ENCODE data around the gene HMGCS1. TPM values are rescaled to one million over a fixed set of nuclear protein-coding genes. Genes with fewer than 3 reads are reported as not detected.
"Not testable (repeated sequence)": the region's sequence is repeated elsewhere in the genome, so short reads cannot be mapped to it uniquely, and the experiment has no call there.

The HMGCS1 gene
- total RNA-seq, 2 donors from 2014 or later = 142 to 176 TPM

DNA sequence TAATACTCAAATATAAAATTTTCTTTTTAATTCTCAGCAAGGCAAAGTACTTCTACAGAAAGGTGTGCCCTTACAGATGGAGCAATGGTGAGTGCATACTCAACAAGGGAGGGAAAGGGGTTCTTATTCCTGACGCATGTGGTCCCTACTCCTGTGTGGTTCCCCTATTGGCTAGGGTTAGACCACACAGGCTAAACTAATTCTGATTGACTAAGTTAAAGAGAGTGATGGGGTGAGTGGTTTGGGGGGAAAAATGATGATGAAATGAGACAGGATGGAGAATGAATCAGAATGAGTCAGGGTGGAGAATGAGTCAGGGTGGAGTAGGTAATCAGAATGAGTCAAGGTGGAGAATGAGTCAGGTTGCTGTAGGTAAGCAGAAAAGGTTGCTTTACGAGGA is 22.9 kb upstream of the HMGCS1 start:
- no peak overlapping the region for H3K27ac ChIP-seq (ENCODE audit: low read depth, low read length)
- H3K27me3 Mint-ChIP-seq (ENCODE audit: insufficient read depth) = peaks cover 12% of the 10 kb centered on the region
- DNase-seq = no peak
- H3K4me3 Mint-ChIP-seq = no peak overlapping the region
- H3K4me1 Mint-ChIP-seq = peaks cover 2% of the 10 kb centered on the region
- TF ChIP-seq, protein P1, sequence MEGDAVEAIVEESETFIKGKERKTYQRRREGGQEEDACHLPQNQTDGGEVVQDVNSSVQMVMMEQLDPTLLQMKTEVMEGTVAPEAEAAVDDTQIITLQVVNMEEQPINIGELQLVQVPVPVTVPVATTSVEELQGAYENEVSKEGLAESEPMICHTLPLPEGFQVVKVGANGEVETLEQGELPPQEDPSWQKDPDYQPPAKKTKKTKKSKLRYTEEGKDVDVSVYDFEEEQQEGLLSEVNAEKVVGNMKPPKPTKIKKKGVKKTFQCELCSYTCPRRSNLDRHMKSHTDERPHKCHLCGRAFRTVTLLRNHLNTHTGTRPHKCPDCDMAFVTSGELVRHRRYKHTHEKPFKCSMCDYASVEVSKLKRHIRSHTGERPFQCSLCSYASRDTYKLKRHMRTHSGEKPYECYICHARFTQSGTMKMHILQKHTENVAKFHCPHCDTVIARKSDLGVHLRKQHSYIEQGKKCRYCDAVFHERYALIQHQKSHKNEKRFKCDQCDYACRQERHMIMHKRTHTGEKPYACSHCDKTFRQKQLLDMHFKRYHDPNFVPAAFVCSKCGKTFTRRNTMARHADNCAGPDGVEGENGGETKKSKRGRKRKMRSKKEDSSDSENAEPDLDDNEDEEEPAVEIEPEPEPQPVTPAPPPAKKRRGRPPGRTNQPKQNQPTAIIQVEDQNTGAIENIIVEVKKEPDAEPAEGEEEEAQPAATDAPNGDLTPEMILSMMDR (conservative IDR thresholded peaks at IDR 0.05) = no peak
- H3K27ac Mint-ChIP-seq = no peak overlapping the region
- 91% methylated on average over 2 of the region's 2 CpGs; no CpG with 5 or more reads in 1 of the 2 experiments for WGBS, 2 experiments (ENCODE audit: insufficient coverage in 1 of 2, insufficient read length in 1 of 2)
- H3K4me3 ChIP-seq (ENCODE audit: low read length) = no peak overlapping the region
- H3K9me3 Mint-ChIP-seq = peaks cover 50% of the 10 kb centered on the region
- no peak overlapping the region for H3K9ac ChIP-seq (ENCODE audit: extremely low read depth, low read length, poor library complexity, severe bottlenecking)
- peaks cover 5% of the 10 kb centered on the region for H3K36me3 Mint-ChIP-seq (ENCODE audit: low read depth)
- no peaks in the 10 kb centered on the region for H3K4me1 ChIP-seq (ENCODE audit: control insufficient read depth, insufficient read depth, low read length)
- no peaks in the 10 kb centered on the region for H3K36me3 ChIP-seq (ENCODE audit: control insufficient read depth, insufficient read depth, low read length)
- H3K9me3 ChIP-seq (ENCODE audit: control insufficient read depth, low read length) = peaks cover 49% of the 10 kb centered on the region
- no peaks in the 10 kb centered on the region for H3K27me3 ChIP-seq (ENCODE audit: control insufficient read depth, insufficient read depth, low read length, poor library complexity, severe bottlenecking)

DNA sequence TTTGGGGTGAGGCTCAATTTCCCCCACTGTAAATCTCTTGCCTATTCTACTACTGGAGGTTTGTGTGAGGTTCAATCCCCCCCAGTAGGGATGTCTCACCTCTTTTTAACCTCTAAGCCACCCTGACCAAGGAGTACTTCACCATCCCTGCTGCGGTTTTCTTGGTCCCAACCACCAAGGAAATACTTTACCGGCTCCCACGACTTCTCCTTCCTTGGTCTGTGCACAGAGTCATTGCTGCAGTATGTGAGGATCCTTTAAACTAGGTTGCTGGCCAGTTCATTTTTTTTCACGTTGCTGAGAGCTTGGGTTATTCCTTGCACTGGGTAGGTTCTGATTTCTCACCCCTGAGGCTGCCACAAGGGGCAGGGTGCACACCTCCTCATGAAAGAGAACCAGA is 22.5 kb upstream of the HMGCS1 start:
- no peak for DNase-seq
- H3K9me3 Mint-ChIP-seq = peaks cover 45% of the 10 kb centered on the region
- peaks cover 2% of the 10 kb centered on the region for H3K4me1 Mint-ChIP-seq
- Histone ChIP-seq H3K9me3 (ENCODE audit: control insufficient read depth, low read length) (peaks cover 47% of the 10 kb centered on the region), H3K4me1 (ENCODE audit: control insufficient read depth, insufficient read depth, low read length) (no peaks in the 10 kb centered on the region), H3K4me3 (ENCODE audit: low read length) (no peak overlapping the region), H3K36me3 (ENCODE audit: control insufficient read depth, insufficient read depth, low read length) (no peaks in the 10 kb centered on the region), H3K9ac (ENCODE audit: extremely low read depth, low read length, poor library complexity, severe bottlenecking) (no peak overlapping the region), H3K27me3 (ENCODE audit: control insufficient read depth, insufficient read depth, low read length, poor library complexity, severe bottlenecking) (no peaks in the 10 kb centered on the region), H3K27ac (ENCODE audit: low read depth, low read length) (no peak overlapping the region)
- peaks cover 5% of the 10 kb centered on the region for H3K36me3 Mint-ChIP-seq (ENCODE audit: low read depth)
- H3K27ac Mint-ChIP-seq = no peak overlapping the region
- TF ChIP-seq, protein P1 (conservative IDR thresholded peaks at IDR 0.05) = no peak
- 88 to 91% methylated on average over 4 of the region's 4 CpGs for WGBS, 2 experiments (ENCODE audit: insufficient coverage in 1 of 2, insufficient read length in 1 of 2)
- no peak overlapping the region for H3K4me3 Mint-ChIP-seq
- H3K27me3 Mint-ChIP-seq (ENCODE audit: insufficient read depth) = peaks cover 12% of the 10 kb centered on the region

DNA sequence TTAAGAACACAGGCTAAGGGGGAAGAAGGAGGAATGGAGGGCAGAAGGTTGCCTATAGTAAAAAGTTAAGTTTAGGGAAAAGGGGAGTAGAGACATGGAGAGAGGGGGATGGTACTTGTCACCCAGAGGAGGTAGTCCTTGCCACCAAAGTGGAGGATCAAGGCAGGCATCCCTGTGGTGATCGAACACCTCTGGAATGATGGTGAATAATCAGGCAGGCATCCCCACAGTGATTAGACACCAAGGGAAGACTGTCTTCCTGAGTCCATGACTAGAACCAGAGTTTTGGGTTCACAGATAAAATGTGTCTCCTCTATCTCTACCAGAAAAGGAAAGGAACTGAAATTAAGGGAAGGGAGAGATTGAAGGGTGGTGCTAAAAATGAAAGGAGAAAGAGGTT is 19.2 kb upstream of the HMGCS1 start:
- no peaks in the 10 kb centered on the region for H3K27me3 ChIP-seq (ENCODE audit: control insufficient read depth, insufficient read depth, low read length, poor library complexity, severe bottlenecking)
- DNase-seq = no peak
- H3K4me1 ChIP-seq (ENCODE audit: control insufficient read depth, insufficient read depth, low read length) = no peaks in the 10 kb centered on the region
- 89 to 100% methylated on average over 1 of the region's 1 CpG for WGBS, 2 experiments (ENCODE audit: insufficient coverage in 1 of 2, insufficient read length in 1 of 2)
- peaks cover 2% of the 10 kb centered on the region for H3K4me1 Mint-ChIP-seq
- peaks cover 5% of the 10 kb centered on the region for H3K36me3 Mint-ChIP-seq (ENCODE audit: low read depth)
- H3K9me3 Mint-ChIP-seq = peaks cover 35% of the 10 kb centered on the region
- H3K27ac ChIP-seq (ENCODE audit: low read depth, low read length) = no peak overlapping the region
- peaks cover 13% of the 10 kb centered on the region for H3K27me3 Mint-ChIP-seq (ENCODE audit: insufficient read depth)
- H3K9me3 ChIP-seq (ENCODE audit: control insufficient read depth, low read length) = peaks cover 52% of the 10 kb centered on the region
- H3K9ac ChIP-seq (ENCODE audit: extremely low read depth, low read length, poor library complexity, severe bottlenecking) = no peak overlapping the region
- TF ChIP-seq, protein P1 (conservative IDR thresholded peaks at IDR 0.05) = no peak
- H3K36me3 ChIP-seq (ENCODE audit: control insufficient read depth, insufficient read depth, low read length) = no peaks in the 10 kb centered on the region
- no peak overlapping the region for H3K4me3 Mint-ChIP-seq
- no peak overlapping the region for H3K27ac Mint-ChIP-seq
- H3K4me3 ChIP-seq (ENCODE audit: low read length) = no peak overlapping the region

DNA sequence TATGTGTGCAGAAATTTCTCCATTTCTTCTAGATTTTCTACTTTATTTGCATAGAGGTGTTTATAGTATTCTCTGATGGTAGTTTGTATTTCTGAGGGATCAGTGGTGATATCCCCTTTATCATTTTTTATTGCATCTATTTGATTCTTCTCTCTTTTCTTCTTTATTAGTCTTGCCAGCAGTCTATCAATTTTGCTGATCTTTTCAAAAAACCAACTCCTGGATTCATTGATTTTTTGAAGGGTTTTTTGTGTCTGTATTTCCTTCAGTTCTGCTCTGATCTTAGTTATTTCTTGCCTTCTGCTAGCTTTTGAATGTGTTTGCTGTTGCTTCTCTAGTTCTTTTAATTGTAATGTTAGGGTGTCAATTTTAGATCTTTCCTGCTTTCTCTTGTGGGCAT is 12.4 kb upstream of the HMGCS1 start:
- not testable (repeated sequence) for H3K4me1 ChIP-seq (ENCODE audit: control insufficient read depth, insufficient read depth, low read length); H3K4me1 Mint-ChIP-seq; H3K4me3 Mint-ChIP-seq; H3K4me3 ChIP-seq (ENCODE audit: low read length); DNase-seq; H3K36me3 ChIP-seq (ENCODE audit: control insufficient read depth, insufficient read depth, low read length); H3K27ac ChIP-seq (ENCODE audit: low read depth, low read length); H3K27me3 ChIP-seq (ENCODE audit: control insufficient read depth, insufficient read depth, low read length, poor library complexity, severe bottlenecking); H3K27ac Mint-ChIP-seq; H3K9ac ChIP-seq (ENCODE audit: extremely low read depth, low read length, poor library complexity, severe bottlenecking); H3K36me3 Mint-ChIP-seq (ENCODE audit: low read depth)
- Mint-ChIP-seq H3K27me3 (ENCODE audit: insufficient read depth) (peaks cover 12% of the 10 kb centered on the region), H3K9me3 (peaks cover 14% of the 10 kb centered on the region)
- peaks cover 18% of the 10 kb centered on the region for H3K9me3 ChIP-seq (ENCODE audit: control insufficient read depth, low read length)

DNA sequence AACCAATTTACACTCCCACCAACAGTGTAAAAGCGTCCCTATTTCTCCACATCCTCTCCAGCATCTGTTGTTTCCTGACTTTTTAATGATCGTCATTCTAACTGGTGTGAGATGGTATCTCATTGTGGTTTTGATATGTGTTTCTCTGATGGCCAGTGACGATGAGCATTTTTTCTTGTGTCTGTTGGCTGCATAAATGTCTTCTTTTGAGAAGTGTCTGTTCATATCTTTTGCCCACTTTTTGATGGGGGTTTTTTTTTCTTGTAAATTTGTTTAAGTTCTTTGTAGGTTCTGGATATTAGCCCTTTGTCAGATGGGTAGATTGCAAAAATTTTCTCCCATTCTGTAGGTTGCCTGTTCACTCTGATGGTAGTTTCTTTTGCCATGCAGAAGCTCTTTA is 10.3 kb upstream of the HMGCS1 start:
- H3K27me3 ChIP-seq (ENCODE audit: control insufficient read depth, insufficient read depth, low read length, poor library complexity, severe bottlenecking); H3K4me3 Mint-ChIP-seq; H3K9me3 ChIP-seq (ENCODE audit: control insufficient read depth, low read length); H3K9ac ChIP-seq (ENCODE audit: extremely low read depth, low read length, poor library complexity, severe bottlenecking); H3K4me3 ChIP-seq (ENCODE audit: low read length); H3K27ac ChIP-seq (ENCODE audit: low read depth, low read length); H3K36me3 ChIP-seq (ENCODE audit: control insufficient read depth, insufficient read depth, low read length); H3K4me1 Mint-ChIP-seq; H3K36me3 Mint-ChIP-seq (ENCODE audit: low read depth); H3K27ac Mint-ChIP-seq; H3K4me1 ChIP-seq (ENCODE audit: control insufficient read depth, insufficient read depth, low read length); DNase-seq: not testable (repeated sequence)
- WGBS, 2 experiments (ENCODE audit: insufficient coverage in 1 of 2, insufficient read length in 1 of 2) = 90 to 100% methylated on average over 1 to 3 of the region's 3 CpGs
- Mint-ChIP-seq H3K9me3 (peaks cover 14% of the 10 kb centered on the region), H3K27me3 (ENCODE audit: insufficient read depth) (peaks cover 12% of the 10 kb centered on the region)
